Type B pancreatic cell (in vitro differentiated cells): ENCODE results near the gene XYLT1. TPM values are rescaled to one million over a fixed set of nuclear protein-coding genes. Genes with fewer than 3 reads are reported as not detected.
A peak's percentile ranks its signal among the peaks of the same experiment; 100 is the strongest.

Experiments used
- DNase-seq: peaks from one replicate; pipeline ENCODE4 v3.0.0; 2021; ENCODE audit warnings: mixed read lengths; ENCODE audit not compliant: unreplicated experiment; ENCODE audit errors: extremely low spot score
- H3K27ac Mint-ChIP-seq: 2 replicates; pipeline ENCODE4 v1.8.0; 2021; ENCODE audit warnings: mild to moderate bottlenecking, mixed read lengths
- H3K27me3 Mint-ChIP-seq: 2 replicates; pipeline ENCODE4 v1.8.0; 2021; ENCODE audit warnings: mixed read lengths
- H3K36me3 Mint-ChIP-seq: 2 replicates; pipeline ENCODE4 v1.8.0; 2021; ENCODE audit warnings: mixed read lengths
- H3K4me1 Mint-ChIP-seq: one replicate; pipeline ENCODE4 v1.8.0; 2021; ENCODE audit warnings: mixed read lengths; ENCODE audit not compliant: unreplicated experiment
- H3K4me3 Mint-ChIP-seq: 2 replicates; pipeline ENCODE4 v1.8.0; 2021; ENCODE audit warnings: mild to moderate bottlenecking, mixed read lengths
- H3K9me3 Mint-ChIP-seq: 2 replicates; pipeline ENCODE4 v1.8.0; 2021; ENCODE audit warnings: mixed read lengths
- total RNA-seq: library from RNA; stranded (reverse); gene quantifications from 2 replicates; pipeline ENCODE4 v1.2.1, GENCODE V29; 2021; ENCODE audit warnings: low replicate concordance
- TF ChIP-seq, protein P1 (sequence below): fragments of 200-600 bp; sonication (generic); conservative IDR thresholded peaks from 2 replicates; pipeline ENCODE4 v1.5.0; 2021; ENCODE audit warnings: antibody characterized with exemption, mild to moderate bottlenecking

Gene XYLT1
- total RNA-seq, 1 donor from 2014 or later = 14.9 TPM

DNA sequence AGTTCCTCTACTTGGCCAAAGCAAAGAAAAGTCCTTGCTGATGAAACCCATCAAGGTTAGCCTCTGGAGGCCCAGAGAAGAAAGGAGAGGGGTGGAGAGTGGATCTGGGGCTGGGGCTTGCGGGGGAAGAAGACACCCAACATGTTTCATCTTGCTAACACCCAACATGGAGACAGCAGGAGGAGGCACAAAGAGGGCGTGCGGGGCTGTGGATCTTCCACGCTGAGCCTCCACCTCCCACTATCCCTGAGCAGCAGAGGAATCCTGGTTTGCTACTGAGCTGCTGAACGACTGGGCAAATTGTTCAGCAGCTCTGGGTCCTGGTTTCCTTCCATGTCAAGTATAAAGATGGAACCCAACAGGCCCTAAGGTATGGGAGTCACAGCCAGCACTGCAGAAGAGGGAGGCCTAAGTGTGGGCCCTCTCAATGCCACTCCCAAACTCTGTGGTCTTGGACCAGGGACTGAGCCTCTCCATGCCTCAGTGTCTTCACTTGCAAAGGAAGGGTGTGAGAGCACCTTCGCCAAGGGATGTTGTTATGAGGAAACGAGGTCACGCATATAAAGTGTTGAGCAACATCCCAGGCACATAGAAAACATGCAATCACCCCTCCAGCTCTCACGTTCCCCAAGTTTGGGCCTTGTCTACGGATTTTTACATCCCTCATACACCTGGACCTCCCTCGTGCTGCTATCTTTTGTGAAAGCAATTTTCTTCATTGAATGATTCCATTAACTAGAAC lies 122.5 kb downstream of the XYLT1 start:
- Mint-ChIP-seq H3K27ac (no peak overlapping the region), H3K9me3 (no peaks in the 10 kb centered on the region), H3K27me3 (no peaks in the 10 kb centered on the region), H3K4me1 (peaks cover 13% of the 10 kb centered on the region), H3K36me3 (no peaks in the 10 kb centered on the region), H3K4me3 (no peak overlapping the region)
- no peak for DNase-seq
- TF ChIP-seq, protein P1, sequence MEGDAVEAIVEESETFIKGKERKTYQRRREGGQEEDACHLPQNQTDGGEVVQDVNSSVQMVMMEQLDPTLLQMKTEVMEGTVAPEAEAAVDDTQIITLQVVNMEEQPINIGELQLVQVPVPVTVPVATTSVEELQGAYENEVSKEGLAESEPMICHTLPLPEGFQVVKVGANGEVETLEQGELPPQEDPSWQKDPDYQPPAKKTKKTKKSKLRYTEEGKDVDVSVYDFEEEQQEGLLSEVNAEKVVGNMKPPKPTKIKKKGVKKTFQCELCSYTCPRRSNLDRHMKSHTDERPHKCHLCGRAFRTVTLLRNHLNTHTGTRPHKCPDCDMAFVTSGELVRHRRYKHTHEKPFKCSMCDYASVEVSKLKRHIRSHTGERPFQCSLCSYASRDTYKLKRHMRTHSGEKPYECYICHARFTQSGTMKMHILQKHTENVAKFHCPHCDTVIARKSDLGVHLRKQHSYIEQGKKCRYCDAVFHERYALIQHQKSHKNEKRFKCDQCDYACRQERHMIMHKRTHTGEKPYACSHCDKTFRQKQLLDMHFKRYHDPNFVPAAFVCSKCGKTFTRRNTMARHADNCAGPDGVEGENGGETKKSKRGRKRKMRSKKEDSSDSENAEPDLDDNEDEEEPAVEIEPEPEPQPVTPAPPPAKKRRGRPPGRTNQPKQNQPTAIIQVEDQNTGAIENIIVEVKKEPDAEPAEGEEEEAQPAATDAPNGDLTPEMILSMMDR = no peak

DNA sequence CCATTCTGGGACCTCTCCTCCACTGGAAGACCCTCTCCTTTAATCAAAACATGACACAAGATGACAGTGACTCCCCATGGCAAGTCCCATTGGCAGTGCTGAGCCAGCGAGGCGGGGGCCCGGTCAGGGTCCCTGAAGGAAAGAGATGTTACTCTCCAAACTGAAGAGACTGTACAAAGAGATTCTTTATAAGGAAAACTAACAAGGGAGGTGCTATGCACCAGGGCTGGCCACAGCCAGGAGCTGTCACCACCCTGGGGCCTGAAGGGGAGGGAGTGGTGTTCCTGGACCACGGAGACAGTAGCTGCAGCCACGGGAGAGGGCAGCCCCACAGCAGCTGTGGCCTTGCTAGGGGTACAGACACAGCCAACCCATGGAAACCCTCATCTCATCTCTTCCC lies 123.1 kb downstream of the XYLT1 start:
- Mint-ChIP-seq H3K27ac (peak overlapping the region; percentile 54), H3K36me3 (no peaks in the 10 kb centered on the region), H3K4me1 (peaks cover 13% of the 10 kb centered on the region), H3K9me3 (no peaks in the 10 kb centered on the region), H3K27me3 (no peaks in the 10 kb centered on the region), H3K4me3 (peak overlapping the region; percentile 36)
- no peak for DNase-seq
- TF ChIP-seq, protein P1 = no peak

DNA sequence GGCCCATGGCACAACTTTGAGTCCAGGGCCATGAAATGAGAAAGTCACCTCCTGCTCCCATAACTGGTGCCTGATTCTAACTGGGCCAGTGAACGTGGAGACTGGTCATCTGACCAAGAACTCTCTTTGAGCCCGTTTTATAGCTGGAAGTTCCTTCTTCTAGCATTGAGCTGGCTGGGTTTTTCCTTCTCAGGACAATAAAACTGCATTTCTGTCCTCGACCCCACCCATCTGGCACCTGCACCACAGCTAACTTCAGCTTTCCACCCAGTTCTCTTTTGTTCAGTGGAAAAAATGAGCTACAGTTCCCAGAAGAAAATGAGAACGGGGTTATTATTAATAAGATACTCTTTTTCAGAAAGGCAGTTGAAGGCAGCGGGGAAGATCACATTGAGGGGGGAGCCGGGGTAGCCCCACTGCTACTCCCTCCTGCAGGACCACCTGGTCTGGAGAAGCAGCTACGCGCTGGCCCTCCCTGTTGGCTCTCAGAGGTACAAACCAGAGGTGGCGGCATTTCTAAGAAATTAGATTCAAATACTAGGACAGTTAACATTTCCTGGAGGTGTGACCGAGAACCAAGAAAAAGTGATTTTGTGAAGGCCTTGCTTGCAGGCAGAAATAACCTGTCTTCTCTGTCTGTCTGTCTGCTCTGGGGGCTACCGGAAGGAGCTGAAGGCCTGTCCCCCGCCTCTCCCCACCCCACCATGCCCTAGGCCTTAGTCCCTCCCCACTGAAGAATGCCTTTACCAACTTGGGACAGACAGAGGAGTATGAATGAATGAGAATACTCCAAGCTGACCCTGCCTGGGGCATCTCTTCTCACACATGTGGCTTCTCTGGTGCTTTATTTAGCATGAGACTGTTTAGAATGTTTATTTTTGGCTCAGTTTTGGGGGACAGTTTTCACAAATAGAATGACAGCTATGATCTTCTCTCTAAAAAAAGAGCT lies 123.9 kb downstream of the XYLT1 start:
- Mint-ChIP-seq H3K36me3 (peaks cover 1% of the 10 kb centered on the region), H3K4me3 (no peak overlapping the region), H3K27me3 (no peaks in the 10 kb centered on the region), H3K4me1 (peaks cover 10% of the 10 kb centered on the region), H3K9me3 (no peaks in the 10 kb centered on the region), H3K27ac (peak overlapping the region; percentile 54)
- TF ChIP-seq, protein P1 = no peak
- no peak for DNase-seq

DNA sequence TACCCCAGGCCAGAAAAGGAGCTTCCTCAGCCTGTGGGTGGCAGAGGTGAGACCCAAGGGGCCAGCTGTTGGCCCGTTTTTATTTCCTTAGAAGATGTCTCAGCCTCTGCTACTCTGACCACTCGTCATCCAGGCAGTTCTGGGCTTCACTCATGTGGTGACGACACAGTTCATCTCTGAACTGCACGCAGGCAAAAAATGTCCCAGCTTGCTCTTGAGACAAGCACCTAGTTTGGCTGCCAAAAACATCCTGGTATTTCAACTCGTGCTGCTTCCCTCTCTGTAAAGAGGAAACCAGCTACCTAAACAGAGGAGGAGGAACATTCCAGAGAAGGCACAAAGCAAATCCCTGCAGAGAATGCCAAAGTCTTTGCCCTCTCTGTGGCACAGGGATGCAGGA lies 125.7 kb downstream of the XYLT1 start:
- no peak overlapping the region for H3K27ac Mint-ChIP-seq
- no peak for DNase-seq
- TF ChIP-seq, protein P1 = no peak
- no peak overlapping the region for H3K4me3 Mint-ChIP-seq
- no peaks in the 10 kb centered on the region for H3K27me3 Mint-ChIP-seq
- H3K36me3 Mint-ChIP-seq = peaks cover 4% of the 10 kb centered on the region
- peaks cover 9% of the 10 kb centered on the region for H3K4me1 Mint-ChIP-seq
- no peaks in the 10 kb centered on the region for H3K9me3 Mint-ChIP-seq

DNA sequence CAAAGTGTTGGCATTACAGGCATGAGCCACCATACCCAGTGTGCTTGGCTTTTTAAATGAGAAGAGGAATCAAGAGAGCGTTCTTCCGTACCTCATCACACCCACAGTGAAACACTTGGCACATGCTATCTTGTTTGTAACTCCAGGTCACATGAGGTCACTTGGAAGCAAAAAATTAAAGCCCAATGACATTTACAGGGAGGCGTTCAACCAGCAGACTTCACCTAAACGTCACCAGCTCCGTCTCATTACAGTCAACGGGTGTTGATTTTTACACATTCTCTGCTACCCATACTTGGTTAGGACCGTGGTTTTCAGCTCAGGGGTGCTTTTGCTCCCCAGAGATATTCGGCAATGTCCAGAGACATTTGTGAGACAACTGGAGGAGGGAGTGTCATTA lies 127.0 kb downstream of the XYLT1 start:
- Mint-ChIP-seq H3K9me3 (no peaks in the 10 kb centered on the region), H3K4me1 (peaks cover 9% of the 10 kb centered on the region), H3K36me3 (peaks cover 8% of the 10 kb centered on the region), H3K27ac (no peak overlapping the region), H3K4me3 (no peak overlapping the region), H3K27me3 (no peaks in the 10 kb centered on the region)
- TF ChIP-seq, protein P1 = no peak
- no peak for DNase-seq
